Measurements from ENCODE around the gene CLEC16A. TPM values are rescaled to one million over a fixed set of nuclear protein-coding genes. Genes with fewer than 3 reads are reported as not detected.
A peak's percentile ranks its signal among the peaks of the same experiment; 100 is the strongest.
"Not testable (repeated sequence)": the region's sequence is repeated elsewhere in the genome, so short reads cannot be mapped to it uniquely, and the experiment has no call there.

Gene CLEC16A
- total and polyA plus RNA-seq, 8 donors: 17.6 to 38.6 (median 21.6) TPM

GRCh38 chr16:10923650-10924214 lies 20.6 kb upstream of the CLEC16A start:
- Histone ChIP-seq H3K9me3 (no peaks in the 10 kb centered on the region), H3K4me1 (peaks cover 11 to 33% of the 10 kb centered on the region in 2 donors), H3K4me3 (no peak overlapping the region), H3K36me3 (peaks cover 5 to 72% of the 10 kb centered on the region in 2 donors), H3K27me3 (no peaks in the 10 kb centered on the region), H3K27ac (no peak overlapping the region)
- no peak for ATAC-seq
- TF ChIP-seq, protein P1, sequence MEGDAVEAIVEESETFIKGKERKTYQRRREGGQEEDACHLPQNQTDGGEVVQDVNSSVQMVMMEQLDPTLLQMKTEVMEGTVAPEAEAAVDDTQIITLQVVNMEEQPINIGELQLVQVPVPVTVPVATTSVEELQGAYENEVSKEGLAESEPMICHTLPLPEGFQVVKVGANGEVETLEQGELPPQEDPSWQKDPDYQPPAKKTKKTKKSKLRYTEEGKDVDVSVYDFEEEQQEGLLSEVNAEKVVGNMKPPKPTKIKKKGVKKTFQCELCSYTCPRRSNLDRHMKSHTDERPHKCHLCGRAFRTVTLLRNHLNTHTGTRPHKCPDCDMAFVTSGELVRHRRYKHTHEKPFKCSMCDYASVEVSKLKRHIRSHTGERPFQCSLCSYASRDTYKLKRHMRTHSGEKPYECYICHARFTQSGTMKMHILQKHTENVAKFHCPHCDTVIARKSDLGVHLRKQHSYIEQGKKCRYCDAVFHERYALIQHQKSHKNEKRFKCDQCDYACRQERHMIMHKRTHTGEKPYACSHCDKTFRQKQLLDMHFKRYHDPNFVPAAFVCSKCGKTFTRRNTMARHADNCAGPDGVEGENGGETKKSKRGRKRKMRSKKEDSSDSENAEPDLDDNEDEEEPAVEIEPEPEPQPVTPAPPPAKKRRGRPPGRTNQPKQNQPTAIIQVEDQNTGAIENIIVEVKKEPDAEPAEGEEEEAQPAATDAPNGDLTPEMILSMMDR (IDR thresholded peaks at IDR 0.05): no peak
- no peak for DNase-seq
- intact Hi-C loops (cut with DNase I): no loop called here

DNA sequence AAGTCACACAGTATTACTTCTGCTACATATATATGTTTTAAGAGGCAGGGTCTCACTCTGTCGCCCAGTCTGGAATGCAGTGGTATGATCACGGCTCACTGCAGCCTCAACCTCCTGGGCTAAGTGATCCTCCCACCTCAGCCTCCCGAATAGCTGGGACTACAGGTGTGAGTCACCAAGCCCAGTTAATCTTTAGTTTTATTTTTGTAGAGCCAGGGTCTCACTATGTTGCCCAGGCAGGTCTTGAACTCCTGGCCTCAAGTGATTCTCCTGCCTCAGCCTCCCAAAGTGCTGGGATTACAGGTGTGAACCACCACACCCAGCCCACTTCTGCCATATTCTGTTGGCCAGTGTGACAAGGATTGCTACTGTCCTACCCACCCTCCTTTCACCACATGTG lies 19.1 kb upstream of the CLEC16A start:
- H3K27ac ChIP-seq; ATAC-seq; H3K9me3 ChIP-seq; intact Hi-C loops (cut with DNase I); H3K27me3 ChIP-seq; H3K4me3 ChIP-seq; DNase-seq: not testable (repeated sequence)
- Histone ChIP-seq H3K36me3 (peaks cover 5 to 72% of the 10 kb centered on the region in 2 donors), H3K4me1 (peaks cover 21 to 43% of the 10 kb centered on the region in 2 donors)

DNA sequence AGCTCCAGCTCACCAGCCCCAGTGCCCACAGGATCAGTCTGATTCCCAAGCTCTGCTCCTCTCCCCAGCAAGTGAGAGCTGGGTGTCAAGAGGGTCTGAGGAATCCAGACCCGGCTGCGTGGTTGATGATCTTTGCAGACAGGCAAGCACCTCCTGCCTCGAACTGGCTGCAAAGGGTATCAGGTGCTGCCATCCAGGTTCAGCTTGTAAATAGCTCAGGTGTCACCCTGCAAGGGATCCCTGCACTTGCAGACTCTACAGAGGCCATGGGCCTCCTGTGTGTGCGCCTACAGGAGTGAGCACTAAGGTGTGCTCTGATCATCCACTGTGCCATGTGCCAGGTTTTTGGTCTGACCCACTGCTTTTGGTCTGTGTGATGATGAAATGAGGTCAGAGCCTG lies 18.3 kb upstream of the CLEC16A start:
- H3K36me3 ChIP-seq: peaks cover 5 to 72% of the 10 kb centered on the region in 2 donors
- no peak for ATAC-seq
- intact Hi-C loops (cut with DNase I): no loop called here
- peaks cover 15 to 43% of the 10 kb centered on the region in 2 donors for H3K4me1 ChIP-seq
- DNase-seq: no peak
- TF ChIP-seq, protein P1 (IDR thresholded peaks at IDR 0.05): no peak
- H3K4me3 ChIP-seq: no peak overlapping the region
- no peak overlapping the region for H3K27ac ChIP-seq
- no peaks in the 10 kb centered on the region for H3K9me3 ChIP-seq
- no peaks in the 10 kb centered on the region for H3K27me3 ChIP-seq

DNA sequence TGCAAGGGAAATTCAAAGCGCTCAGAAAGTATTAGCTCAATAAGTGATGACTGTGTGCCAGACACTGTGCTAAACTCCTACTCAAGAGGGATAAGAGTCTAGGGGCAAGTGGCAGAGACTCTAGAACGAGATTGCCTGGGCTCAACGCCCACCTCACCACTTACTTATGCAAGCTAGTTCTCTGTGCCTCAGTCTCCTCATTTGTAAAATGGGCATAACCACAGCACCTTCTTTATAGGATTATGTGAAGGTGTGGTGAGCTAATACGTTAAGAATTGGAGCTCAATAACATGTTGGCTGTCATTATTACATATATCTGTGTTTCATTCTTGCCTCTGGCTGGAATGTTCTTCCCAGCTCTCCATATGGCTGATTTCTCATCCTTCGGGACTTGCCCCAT lies 17.5 kb upstream of the CLEC16A start:
- Histone ChIP-seq H3K36me3 (peaks cover 5 to 66% of the 10 kb centered on the region in 2 donors), H3K4me1 (peaks cover 14 to 43% of the 10 kb centered on the region in 2 donors), H3K27ac (no peak overlapping the region), H3K4me3 (no peak overlapping the region), H3K9me3 (no peaks in the 10 kb centered on the region), H3K27me3 (no peaks in the 10 kb centered on the region)
- no peak for ATAC-seq
- DNase-seq: no peak
- intact Hi-C loops (cut with DNase I): no loop called here
- TF ChIP-seq, protein P1 (IDR thresholded peaks at IDR 0.05): no peak

- Histone ChIP-seq H3K36me3 (peaks cover 5 to 62% of the 10 kb centered on the region in 2 donors), H3K27ac (peak overlapping the region; percentile 29 to 55), H3K27me3 (no peaks in the 10 kb centered on the region), H3K4me3 (no peak overlapping the region), H3K4me1 (peaks cover 9 to 36% of the 10 kb centered on the region in 2 donors), H3K9me3 (no peaks in the 10 kb centered on the region)
- ATAC-seq (no peak), DNase-seq (no peak)
- TF ChIP-seq, protein P1 (IDR thresholded peaks at IDR 0.05): no peak
- intact Hi-C loops (cut with DNase I): no loop called here
Measured at GRCh38 chr16:10927497-10928112, 16.8 kb upstream of the CLEC16A start.

GRCh38 chr16:10929097-10929496 lies 15.3 kb upstream of the CLEC16A start:
- Histone ChIP-seq H3K36me3 (peaks cover 5 to 57% of the 10 kb centered on the region in 2 donors), H3K27ac (peak overlapping the region in 1 of 2 donors; percentile 55), H3K4me1 (peaks cover 9 to 48% of the 10 kb centered on the region in 2 donors)
- H3K9me3 ChIP-seq; H3K4me3 ChIP-seq; intact Hi-C loops (cut with DNase I); H3K27me3 ChIP-seq; DNase-seq: not testable (repeated sequence)
- peak; percentile 75 for ATAC-seq
